ENCODE data around the gene PDE11A. TPM values are rescaled to one million over a fixed set of nuclear protein-coding genes. Genes with fewer than 3 reads are reported as not detected.
A peak's percentile ranks its signal among the peaks of the same experiment; 100 is the strongest.

Gene PDE11A
- total and polyA plus RNA-seq, 2 of the 13 experiments (the other 11 are each of a cell fraction or from before 2014, with no cell fraction given) = 1.2 to 1.7 TPM

- 50% methylated on average over 6 of the region's 6 CpGs for WGBS (ENCODE audit: low lambda C conversion rate)
- in situ Hi-C loops (cut with HindIII; ENCODE audit: extremely low pct_ligation_motif_present, low pct_unique_long_range_greater_than_20kb) = no loop called here
- no peak overlapping the region for H3K9ac ChIP-seq (ENCODE audit: insufficient read depth, low read depth, low read length)
- H3K27me3 ChIP-seq (ENCODE audit: control insufficient read depth in 1 of 2, insufficient read depth in 2 of 2, low read length in 2 of 2) = no peaks in the 10 kb centered on the region; a peak in 1 of 5 replicates
- TF ChIP-seq ZNF770 (CRISPR knock-in tag; IDR thresholded peaks at IDR 0.05) (peak; percentile 59), ZNF354B (CRISPR knock-in tag; IDR thresholded peaks at IDR 0.05) (no peak)
- ATAC-seq (no peak), FAIRE-seq (no peak), DNase-seq (ENCODE audit: low spot score) (no peak)
- no peak overlapping the region for H3K4me3 ChIP-seq (replicated peaks in 1 of 3; ENCODE audit: insufficient read depth in 1 of 3, low read depth in 2 of 3, low read length in 3 of 3)
- no peak overlapping the region for H3K4me2 ChIP-seq (ENCODE audit: low read depth, low read length)
- POLR2A ChIA-PET = interaction anchor here (0.6 to 1.7 kb wide), 2 partner anchors 10 to 13 kb away, joined by 3 to 5 read pairs; no protein-coding TSS in a partner anchor
- intact Hi-C loops (cut with micrococcal nuclease; ENCODE audit: unreplicated experiment) = no loop called here
- BruUV-seq (replicated peaks) = no TSS peak
- H3K27ac ChIP-seq (ENCODE audit: extremely low read length, insufficient read depth, low read length) = no peak overlapping the region
- no peaks in the 10 kb centered on the region for H4K20me1 ChIP-seq (ENCODE audit: insufficient read depth, low read length)
- H2AFZ ChIP-seq (ENCODE audit: low read length) = no peak overlapping the region
- no peaks in the 10 kb centered on the region for H3K79me2 ChIP-seq (ENCODE audit: insufficient read depth, low read length)
- H3K4me1 ChIP-seq (ENCODE audit: insufficient read depth, low read length) = peaks cover 46% of the 10 kb centered on the region
- CTCF ChIA-PET (ENCODE audit: low intra/inter-chr PET ratio, low total read pairs) = no interaction called here
- no peaks in the 10 kb centered on the region for H3K36me3 ChIP-seq (replicated peaks in 1 of 2; ENCODE audit: control insufficient read depth in 1 of 2, insufficient read depth in 2 of 2, low read length in 2 of 2)
- no peaks in the 10 kb centered on the region for H3K9me3 ChIP-seq (ENCODE audit: low read length)
Observed at GRCh38 chr2:177584030-177584692, 488.4 kb downstream of the PDE11A start.

GRCh38 chr2:177582000-177582399 lies 490.6 kb downstream of the PDE11A start:
- Histone ChIP-seq H3K9ac (ENCODE audit: insufficient read depth, low read depth, low read length) (no peak overlapping the region), H3K27me3 (ENCODE audit: control insufficient read depth in 1 of 2, insufficient read depth in 2 of 2, low read length in 2 of 2) (no peaks in the 10 kb centered on the region; a peak in 1 of 5 replicates), H4K20me1 (ENCODE audit: insufficient read depth, low read length) (no peaks in the 10 kb centered on the region), H3K79me2 (ENCODE audit: insufficient read depth, low read length) (no peaks in the 10 kb centered on the region), H3K27ac (ENCODE audit: extremely low read length, insufficient read depth, low read length) (no peak overlapping the region), H3K4me3 (replicated peaks in 1 of 3; ENCODE audit: insufficient read depth in 1 of 3, low read depth in 2 of 3, low read length in 3 of 3) (no peak overlapping the region), H3K9me3 (ENCODE audit: low read length) (no peaks in the 10 kb centered on the region), H2AFZ (ENCODE audit: low read length) (no peak overlapping the region), H3K4me1 (ENCODE audit: insufficient read depth, low read length) (peaks cover 51% of the 10 kb centered on the region), H3K36me3 (replicated peaks in 1 of 2; ENCODE audit: control insufficient read depth in 1 of 2, insufficient read depth in 2 of 2, low read length in 2 of 2) (no peaks in the 10 kb centered on the region), H3K4me2 (ENCODE audit: low read depth, low read length) (no peak overlapping the region)
- ChIA-PET CTCF (ENCODE audit: low intra/inter-chr PET ratio, low total read pairs) (no interaction called here), POLR2A (no interaction called here)
- intact Hi-C loops (cut with micrococcal nuclease; ENCODE audit: unreplicated experiment) = no loop called here
- 56% methylated on average over 1 of the region's 1 CpG for WGBS (ENCODE audit: low lambda C conversion rate)
- TF ChIP-seq ZNF292 (CRISPR knock-in tag; IDR thresholded peaks at IDR 0.05; ENCODE audit: borderline replicate concordance, low read depth) = no peak
- TF ChIP-seq ISX (CRISPR knock-in tag; conservative IDR thresholded peaks at IDR 0.05) = no peak
- TF ChIP-seq, protein P1, sequence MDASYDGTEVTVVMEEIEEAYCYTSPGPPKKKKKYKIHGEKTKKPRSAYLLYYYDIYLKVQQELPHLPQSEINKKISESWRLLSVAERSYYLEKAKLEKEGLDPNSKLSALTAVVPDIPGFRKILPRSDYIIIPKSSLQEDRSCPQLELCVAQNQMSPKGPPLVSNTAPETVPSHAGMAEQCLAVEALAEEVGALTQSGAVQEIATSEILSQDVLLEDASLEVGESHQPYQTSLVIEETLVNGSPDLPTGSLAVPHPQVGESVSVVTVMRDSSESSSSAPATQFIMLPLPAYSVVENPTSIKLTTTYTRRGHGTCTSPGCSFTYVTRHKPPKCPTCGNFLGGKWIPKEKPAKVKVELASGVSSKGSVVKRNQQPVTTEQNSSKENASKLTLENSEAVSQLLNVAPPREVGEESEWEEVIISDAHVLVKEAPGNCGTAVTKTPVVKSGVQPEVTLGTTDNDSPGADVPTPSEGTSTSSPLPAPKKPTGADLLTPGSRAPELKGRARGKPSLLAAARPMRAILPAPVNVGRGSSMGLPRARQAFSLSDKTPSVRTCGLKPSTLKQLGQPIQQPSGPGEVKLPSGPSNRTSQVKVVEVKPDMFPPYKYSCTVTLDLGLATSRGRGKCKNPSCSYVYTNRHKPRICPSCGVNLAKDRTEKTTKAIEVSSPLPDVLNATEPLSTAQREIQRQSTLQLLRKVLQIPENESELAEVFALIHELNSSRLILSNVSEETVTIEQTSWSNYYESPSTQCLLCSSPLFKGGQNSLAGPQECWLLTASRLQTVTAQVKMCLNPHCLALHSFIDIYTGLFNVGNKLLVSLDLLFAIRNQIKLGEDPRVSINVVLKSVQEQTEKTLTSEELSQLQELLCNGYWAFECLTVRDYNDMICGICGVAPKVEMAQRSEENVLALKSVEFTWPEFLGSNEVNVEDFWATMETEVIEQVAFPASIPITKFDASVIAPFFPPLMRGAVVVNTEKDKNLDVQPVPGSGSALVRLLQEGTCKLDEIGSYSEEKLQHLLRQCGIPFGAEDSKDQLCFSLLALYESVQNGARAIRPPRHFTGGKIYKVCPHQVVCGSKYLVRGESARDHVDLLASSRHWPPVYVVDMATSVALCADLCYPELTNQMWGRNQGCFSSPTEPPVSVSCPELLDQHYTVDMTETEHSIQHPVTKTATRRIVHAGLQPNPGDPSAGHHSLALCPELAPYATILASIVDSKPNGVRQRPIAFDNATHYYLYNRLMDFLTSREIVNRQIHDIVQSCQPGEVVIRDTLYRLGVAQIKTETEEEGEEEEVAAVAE (CRISPR knock-in tag; IDR thresholded peaks at IDR 0.05; ENCODE audit: borderline replicate concordance) = no peak
- no peak for TF ChIP-seq ZNF644 (CRISPR knock-in tag; IDR thresholded peaks at IDR 0.05; ENCODE audit: low read depth)
- 0 out of 2 replicates have a peak, but pooled peaks have one; percentile 18 for TF ChIP-seq ZNF24 (IDR thresholded peaks at IDR 0.05)
- in situ Hi-C loops (cut with HindIII; ENCODE audit: extremely low pct_ligation_motif_present, low pct_unique_long_range_greater_than_20kb) = no loop called here
- ATAC-seq (no peak), DNase-seq (ENCODE audit: low spot score) (no peak), FAIRE-seq (no peak)
- no TSS peak for BruUV-seq (replicated peaks)
